Natural killer cell (primary cell): ENCODE data around the gene BTK. TPM values are rescaled to one million over a fixed set of nuclear protein-coding genes. Genes with fewer than 3 reads are reported as not detected.
A peak's percentile ranks its signal among the peaks of the same experiment; 100 is the strongest.

Source experiments
- ATAC-seq, 3 donors: fragments of 150-1000 bp in 2 of 3; fragments of 200-7000 bp in 1 of 3; cut with Tn5 transposase; 1 replicate in 1 of 3; 2 replicates in 2 of 3; pipeline ENCODE4 v1.10.0; 2021; ENCODE audit warnings: mild to moderate bottlenecking in 2 of 3, moderate library complexity in 2 of 3
- DNase-seq, 2 donors: peaks; one replicate each; pipeline versions ENCODE4 v3.0.0 to v3.0.0-alpha.2; 2013 to 2021; ENCODE audit warnings: mixed read lengths in 1 of 2
- H3K27ac ChIP-seq: one replicate; pipeline ENCODE4 v1.5.1; 2013; ENCODE audit warnings: mild to moderate bottlenecking, low read length
- H3K27me3 ChIP-seq: one replicate; pipeline ENCODE4 v1.6.1; 2013; ENCODE audit warnings: low read length; ENCODE audit not compliant: control insufficient read depth, insufficient read depth
- H3K36me3 ChIP-seq: one replicate; pipeline ENCODE4 v1.6.1; 2013; ENCODE audit warnings: low read length; ENCODE audit not compliant: control insufficient read depth, insufficient read depth
- H3K4me1 ChIP-seq: one replicate; pipeline ENCODE4 v1.6.1; 2013; ENCODE audit warnings: low read length; ENCODE audit not compliant: control insufficient read depth, insufficient read depth
- H3K4me3 ChIP-seq: one replicate; pipeline ENCODE4 v1.5.1; 2013; ENCODE audit warnings: low read length
- H3K9me3 ChIP-seq: one replicate; pipeline ENCODE4 v1.6.1; 2013; ENCODE audit warnings: low read length; ENCODE audit not compliant: control insufficient read depth, insufficient read depth
- H3K27ac Mint-ChIP-seq, 2 donors: one replicate each; pipeline ENCODE4 v1.8.0; 2022; ENCODE audit warnings: mild to moderate bottlenecking in 2 of 2, mixed read lengths in 2 of 2, moderate library complexity in 1 of 2
- H3K27me3 Mint-ChIP-seq, 2 donors: one replicate each; pipeline ENCODE4 v1.8.0; 2022; ENCODE audit warnings: low read depth in 2 of 2, mixed read lengths in 2 of 2
- H3K36me3 Mint-ChIP-seq: one replicate; pipeline ENCODE4 v1.8.0; 2022; ENCODE audit warnings: mixed read lengths
- H3K4me1 Mint-ChIP-seq, 2 donors: one replicate each; pipeline ENCODE4 v1.8.0; 2022; ENCODE audit warnings: mixed read lengths in 2 of 2
- H3K4me3 Mint-ChIP-seq: one replicate; pipeline ENCODE4 v1.8.0; 2022; ENCODE audit warnings: mild to moderate bottlenecking, moderate library complexity, mixed read lengths
- H3K9me3 Mint-ChIP-seq, 2 donors: one replicate each; pipeline ENCODE4 v1.8.0; 2022; ENCODE audit warnings: mixed read lengths in 2 of 2
- CTCF ChIP-seq: fragments of 200-600 bp; IDR thresholded peaks from one replicate; pipeline ENCODE4 v1.8.0; 2022; ENCODE audit warnings: antibody characterized with exemption
- WGBS: methylation state at CpG from one replicate; pipeline ENCODE4 v1.1.7; 2013; ENCODE audit warnings: missing lambda C conversion rate; ENCODE audit not compliant: insufficient coverage; 5-methylcytosine and 5-hydroxymethylcytosine counted together
- intact Hi-C: fragments of 100-400 bp; cut with micrococcal nuclease; formaldehyde crosslinking; loops from one replicate; pipeline ENCODE4 v1.14.2; 2022
- total RNA-seq, 4 donors: library from RNA; stranded (reverse); fragments of 120-200 nt in 1 of 4; gene quantifications; one replicate each; pipeline versions ENCODE4 v1.2.3 to v1.2.4, GENCODE V29; 2013 to 2022

Gene BTK
- total RNA-seq, 3 donors from 2014 or later (not counting 1 experiment from before 2014, with no cell fraction given): 4.4 to 48.2 (median 9.0) TPM

DNA sequence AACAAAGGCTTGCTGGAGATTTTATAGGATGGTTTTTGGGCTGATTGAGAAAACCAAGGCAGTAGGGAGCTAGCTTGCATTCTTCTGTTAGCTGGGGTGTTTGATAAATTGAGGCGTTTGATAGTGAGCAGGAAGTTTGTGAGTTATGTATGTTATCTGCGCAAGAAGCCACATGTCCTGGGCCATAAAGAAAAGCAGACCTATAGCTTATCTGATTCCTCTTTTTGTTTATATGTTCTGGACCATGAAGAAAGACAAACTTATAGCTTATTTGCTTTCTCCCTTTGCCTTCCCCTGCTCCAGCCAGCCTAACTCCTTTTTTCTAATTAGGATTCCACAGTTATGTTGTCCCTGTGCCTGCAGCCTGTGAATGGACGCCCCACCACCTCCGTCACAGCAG, 31.2 kb upstream of the BTK start:
- Histone ChIP-seq H3K27ac (no peak overlapping the region), H3K4me3 (no peak overlapping the region), H3K4me1 (peaks cover 23% of the 10 kb centered on the region), H3K9me3 (no peaks in the 10 kb centered on the region), H3K36me3 (peaks cover 8% of the 10 kb centered on the region), H3K27me3 (no peaks in the 10 kb centered on the region)
- no peaks in the 10 kb centered on the region for H3K9me3 Mint-ChIP-seq
- peak overlapping the region; percentile 92 for H3K4me3 Mint-ChIP-seq
- no peak for TF ChIP-seq CTCF
- H3K4me1 Mint-ChIP-seq: peaks cover 18 to 36% of the 10 kb centered on the region in 2 donors
- no peaks in the 10 kb centered on the region for H3K36me3 Mint-ChIP-seq
- peak overlapping the region; percentile 90 to 98 for H3K27ac Mint-ChIP-seq
- H3K27me3 Mint-ChIP-seq: no peaks in the 10 kb centered on the region
- WGBS: 87% methylated on average over 3 of the region's 4 CpGs
- intact Hi-C loops: loop anchor here (5.0 kb wide), 2 partner anchors 180 to 515 kb away; partner anchors contain the start of gene ZMAT1
- DNase-seq: no peak
- no peak for ATAC-seq

DNA sequence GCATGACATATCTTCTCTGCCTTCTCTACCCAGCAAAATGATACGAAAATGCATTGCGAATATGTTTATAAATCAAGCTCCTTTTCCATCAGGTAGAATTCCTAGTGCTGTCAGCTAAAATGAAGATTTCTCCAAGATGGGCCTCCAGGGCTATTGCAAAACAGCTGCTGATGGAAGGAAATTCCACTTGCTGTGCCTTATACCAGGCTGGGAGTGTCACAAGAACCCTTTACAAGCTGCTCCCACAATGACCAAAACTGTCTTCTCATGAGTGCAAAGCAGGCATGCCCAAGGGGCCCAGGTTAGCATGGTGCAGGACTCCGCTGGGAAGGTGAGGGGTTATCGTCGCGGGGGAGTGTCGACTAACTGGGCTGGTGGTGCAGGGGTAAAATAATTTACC, 30.7 kb upstream of the BTK start:
- no peaks in the 10 kb centered on the region for H3K9me3 ChIP-seq
- H3K4me3 ChIP-seq: no peak overlapping the region
- WGBS: 95% methylated on average over 7 of the region's 7 CpGs
- intact Hi-C loops: loop anchor here (5.0 kb wide), 2 partner anchors 181 to 516 kb away; partner anchors contain the start of gene ZMAT1
- H3K27me3 Mint-ChIP-seq: no peaks in the 10 kb centered on the region
- no peak for TF ChIP-seq CTCF
- no peaks in the 10 kb centered on the region for H3K36me3 Mint-ChIP-seq
- peaks cover 27% of the 10 kb centered on the region for H3K4me1 ChIP-seq
- peaks cover 18 to 41% of the 10 kb centered on the region in 2 donors for H3K4me1 Mint-ChIP-seq
- ATAC-seq (no peak), DNase-seq (no peak)
- H3K36me3 ChIP-seq: peaks cover 11% of the 10 kb centered on the region
- no peak overlapping the region for H3K27ac ChIP-seq
- peak overlapping the region; percentile 90 to 98 for H3K27ac Mint-ChIP-seq
- no peaks in the 10 kb centered on the region for H3K27me3 ChIP-seq
- H3K4me3 Mint-ChIP-seq: peak overlapping the region; percentile 92
- no peaks in the 10 kb centered on the region for H3K9me3 Mint-ChIP-seq

DNA sequence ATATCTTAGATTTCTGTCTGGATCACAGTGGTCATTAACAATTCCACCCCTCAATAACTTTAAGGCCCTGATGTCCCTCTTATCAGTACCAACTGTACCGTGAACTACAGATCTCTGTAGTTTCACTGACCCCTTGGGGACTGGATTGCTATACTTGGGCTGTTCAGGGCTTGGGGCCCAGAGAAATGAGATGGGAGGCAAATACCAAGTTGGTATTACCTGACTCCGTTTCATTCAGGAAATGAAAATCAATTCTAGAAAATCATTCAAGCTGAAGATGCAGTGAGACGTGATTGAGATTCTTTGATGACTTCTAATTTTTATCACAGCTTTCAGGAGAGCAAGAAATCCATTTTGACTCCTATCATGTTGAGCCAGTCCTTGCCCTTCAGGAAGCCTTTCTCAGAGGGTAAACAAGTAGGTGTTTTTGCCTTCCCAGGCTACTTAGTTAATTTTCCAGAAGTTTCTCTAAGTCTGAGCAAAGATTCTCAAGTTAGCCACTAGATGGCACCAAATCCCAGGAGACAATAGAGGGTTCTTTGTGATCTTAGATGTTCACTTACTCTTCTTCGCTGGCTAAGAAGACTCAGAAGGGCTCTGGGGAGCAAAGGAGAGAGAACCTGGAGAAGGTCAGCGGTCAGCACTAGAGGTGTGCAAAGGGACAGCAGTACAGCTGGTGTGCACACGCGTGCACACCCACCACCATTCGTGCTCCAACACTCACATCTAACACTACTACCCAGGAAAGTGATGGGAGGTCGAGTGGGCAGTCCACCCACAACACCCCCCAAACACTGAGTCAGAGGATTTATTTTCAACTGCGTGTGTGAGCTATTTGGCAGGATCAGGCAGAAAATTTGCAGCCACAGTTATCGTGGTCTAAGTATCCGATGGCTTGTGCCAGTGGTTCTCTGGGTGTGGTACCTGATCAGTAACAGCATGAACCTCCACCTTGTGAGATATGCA, 29.5 kb upstream of the BTK start:
- Mint-ChIP-seq H3K27ac (peak overlapping the region; percentile 73 to 76), H3K9me3 (no peaks in the 10 kb centered on the region), H3K4me3 (peak overlapping the region; percentile 67), H3K36me3 (no peaks in the 10 kb centered on the region), H3K27me3 (no peaks in the 10 kb centered on the region), H3K4me1 (peaks cover 23 to 44% of the 10 kb centered on the region in 2 donors)
- Histone ChIP-seq H3K9me3 (no peaks in the 10 kb centered on the region), H3K36me3 (peaks cover 11% of the 10 kb centered on the region), H3K27me3 (no peaks in the 10 kb centered on the region), H3K27ac (peak overlapping the region; percentile 45), H3K4me3 (no peak overlapping the region), H3K4me1 (peaks cover 29% of the 10 kb centered on the region)
- TF ChIP-seq CTCF: peak; percentile 57
- 48% methylated on average over 10 of the region's 12 CpGs for WGBS
- ATAC-seq (peak; percentile 70 to 78 (median 76)), DNase-seq (peak in 1 of 2 donors; percentile 86)
- intact Hi-C loops: loop anchor here (2.0 to 5.0 kb wide), 4 partner anchors 182 to 517 kb away; partner anchors contain the start of gene ZMAT1
